HFF-Myc (cell line): ENCODE results near the gene MAN1A2.

Source experiments
- DNase-seq: peaks from one replicate; pipeline ENCODE4 v3.0.0-alpha.2; 2011; ENCODE audit warnings: low read depth; ENCODE audit errors: extremely low read depth
- H3K4me3 ChIP-seq: replicated peaks from 2 replicates; pipeline ENCODE4 v1.5.1; 2011; ENCODE audit warnings: low read depth, mild to moderate bottlenecking, control low read depth, low read length
- CTCF ChIP-seq: IDR thresholded peaks from 2 replicates; pipeline ENCODE4 v1.5.1; 2012; ENCODE audit warnings: mild to moderate bottlenecking, low read depth, low read length, control low read depth; ENCODE audit errors: missing control alignments

Gene MAN1A2

GRCh38 chr1:117499071-117499470, 131.8 kb downstream of the MAN1A2 start:
- TF ChIP-seq CTCF: no peak
- DNase-seq: no peak
- no peak overlapping the region for H3K4me3 ChIP-seq

- DNase-seq: no peak
- TF ChIP-seq CTCF: no peak
- H3K4me3 ChIP-seq: no peak overlapping the region
These were observed 133.3 kb downstream of the MAN1A2 start for GRCh38 chr1:117500584-117500983.

- DNase-seq: peak; percentile 20
- no peak overlapping the region for H3K4me3 ChIP-seq
- TF ChIP-seq CTCF: no peak
These were observed 134.0 kb downstream of the MAN1A2 start for GRCh38 chr1:117501281-117501680.

- H3K4me3 ChIP-seq: no peak overlapping the region
- no peak for TF ChIP-seq CTCF
- no peak for DNase-seq
These were observed 144.0 kb downstream of the MAN1A2 start for GRCh38 chr1:117511273-117511672.

- no peak overlapping the region for H3K4me3 ChIP-seq
- DNase-seq: no peak
- peak; percentile 22 for TF ChIP-seq CTCF
These were observed 145.6 kb downstream of the MAN1A2 start for GRCh38 chr1:117512728-117513321.

- TF ChIP-seq CTCF: no peak
- H3K4me3 ChIP-seq: no peak overlapping the region
- no peak for DNase-seq
These were observed 155.9 kb downstream of the MAN1A2 start for GRCh38 chr1:117523111-117523510.

GRCh38 chr1:117527074-117527473, 159.8 kb downstream of the MAN1A2 start:
- no peak overlapping the region for H3K4me3 ChIP-seq
- no peak for TF ChIP-seq CTCF
- no peak for DNase-seq
